T-cell (primary cell): ENCODE results near the gene AP3S2. TPM values are rescaled to one million over a fixed set of nuclear protein-coding genes. Genes with fewer than 3 reads are reported as not detected.
"Not testable (repeated sequence)": the region's sequence is repeated elsewhere in the genome, so short reads cannot be mapped to it uniquely, and the experiment has no call there.

Experiments
- ATAC-seq, 4 experiments: fragments of 200-7000 bp in 3 of 4; fragments of 150-1000 bp in 1 of 4; cut with Tn5 transposase; replicated peaks in 1 of 4; 1 replicate in 3 of 4; 2 replicates in 1 of 4; pipeline ENCODE4 v1.10.0; 2021; ENCODE audit warnings: moderate library complexity in 3 of 4, mild to moderate bottlenecking in 2 of 4, moderate number of reproducible peaks in 1 of 4
- CTCF ChIA-PET, 2 donors: fragments of 300-600 bp; sonication (Branson Sonifier 250); formaldehyde crosslinking; loops; one replicate each; lab custom pipeline; 2022; ENCODE audit warnings: antibody characterized with exemption in 2 of 2; lab: Charles Lee
- POLR2A ChIA-PET, 2 donors: fragments of 300-600 bp; sonication (Branson Sonifier 250); formaldehyde crosslinking; loops; one replicate each; lab custom pipeline; 2022; ENCODE audit warnings: antibody characterized with exemption in 2 of 2; lab: Charles Lee
- DNase-seq, 35 experiments: peaks; one replicate each; pipeline versions ENCODE4 v3.0.0 to v3.0.0-alpha.2; 2013 to 2023
- H3K27ac ChIP-seq: one replicate; pipeline ENCODE4 v1.5.1; 2013; ENCODE audit warnings: low read length
- H3K27me3 ChIP-seq, 2 experiments: replicated peaks in 1 of 2; 1 replicate in 1 of 2; 2 replicates in 1 of 2; pipeline versions ENCODE4 v1.6.1 to v1.7.0; 2013; ENCODE audit warnings: low read length in 1 of 2, mixed read lengths in 1 of 2; ENCODE audit not compliant: control insufficient read depth in 2 of 2, insufficient read depth in 2 of 2; ENCODE audit errors: extremely low read depth in 1 of 2
- H3K36me3 ChIP-seq, 2 donors: 1 replicate in 1 of 2; 2 replicates in 1 of 2; pipeline versions ENCODE4 v1.6.1 to v1.7.0; 2013; ENCODE audit warnings: low read length in 1 of 2; ENCODE audit not compliant: control insufficient read depth in 2 of 2, insufficient read depth in 1 of 2; ENCODE audit errors: extremely low read depth in 1 of 2
- H3K4me1 ChIP-seq, 2 experiments: 1 replicate in 1 of 2; 2 replicates in 1 of 2; pipeline versions ENCODE4 v1.6.1 to v1.7.0; 2013; ENCODE audit warnings: low read length in 2 of 2, mixed read lengths in 1 of 2; ENCODE audit not compliant: insufficient read depth in 2 of 2, control insufficient read depth in 1 of 2; ENCODE audit errors: extremely low read depth in 1 of 2
- H3K4me3 ChIP-seq, 2 donors: 1 replicate in 1 of 2; 2 replicates in 1 of 2; pipeline versions ENCODE4 v1.5.1 to v1.7.0; 2013; ENCODE audit warnings: mild to moderate bottlenecking in 2 of 2, low read length in 1 of 2, moderate library complexity in 1 of 2; ENCODE audit not compliant: control insufficient read depth in 1 of 2; ENCODE audit errors: extremely low read depth in 1 of 2
- H3K9me3 ChIP-seq: 2 replicates; pipeline ENCODE4 v1.7.0; 2013
- H3K27ac Mint-ChIP-seq, 2 donors: one replicate each; pipeline ENCODE4 v1.8.0; 2020 to 2021; ENCODE audit warnings: mild to moderate bottlenecking in 2 of 2, mixed read lengths in 2 of 2
- H3K27me3 Mint-ChIP-seq, 2 donors: one replicate each; pipeline ENCODE4 v1.8.0; 2021 to 2022; ENCODE audit warnings: mixed read lengths in 2 of 2
- H3K36me3 Mint-ChIP-seq: one replicate; pipeline ENCODE4 v1.8.0; 2021; ENCODE audit warnings: mixed read lengths
- H3K4me1 Mint-ChIP-seq, 3 donors: one replicate each; pipeline ENCODE4 v1.8.0; 2020 to 2022; ENCODE audit warnings: mixed read lengths in 3 of 3, mild to moderate bottlenecking in 1 of 3
- H3K4me3 Mint-ChIP-seq, 3 donors: one replicate each; pipeline ENCODE4 v1.8.0; 2020 to 2022; ENCODE audit warnings: mild to moderate bottlenecking in 3 of 3, mixed read lengths in 3 of 3, moderate library complexity in 3 of 3
- H3K9me3 Mint-ChIP-seq, 3 donors: one replicate each; pipeline ENCODE4 v1.8.0; 2020 to 2022; ENCODE audit warnings: mixed read lengths in 3 of 3
- WGBS: methylation state at CpG from one replicate; pipeline ENCODE4 v1.1.5; 2013; ENCODE audit warnings: missing lambda C conversion rate; ENCODE audit not compliant: insufficient coverage; 5-methylcytosine and 5-hydroxymethylcytosine counted together
- total RNA-seq, 35 experiments: library from RNA in 6 of 35; stranded (reverse) in 6 of 35; fragments of 120-200 nt in 1 of 35; gene quantifications; one replicate each; pipeline versions ENCODE4 v1.2.1 to v1.2.4 and lab custom pipeline; 2013 to 2026

Gene AP3S2
- total RNA-seq, 5 donors from 2014 or later (not counting 1 experiment from before 2014, with no cell fraction given), result 22.8 to 30.5 (median 24.9) TPM

DNA sequence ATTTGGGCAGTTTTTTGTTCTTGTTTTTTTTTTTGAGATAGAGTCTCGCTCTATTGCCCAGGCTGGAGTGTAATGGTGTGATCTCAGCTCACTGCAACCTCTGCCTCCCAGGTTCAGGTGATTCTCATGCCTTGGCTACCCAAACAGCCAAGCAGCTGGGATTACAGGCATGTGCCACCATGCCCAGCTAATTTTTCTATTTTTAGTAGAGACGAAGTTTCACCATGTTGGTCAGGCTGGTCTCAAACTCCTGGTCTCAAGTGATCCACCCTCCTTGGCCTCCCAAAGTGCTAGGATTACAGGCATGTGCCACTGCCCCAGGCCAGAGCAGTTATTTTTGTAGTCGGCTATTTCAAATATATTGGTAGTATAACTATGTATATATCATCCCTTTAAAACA lies 8.6 kb downstream of the AP3S2 start:
- H3K27me3 ChIP-seq, H3K4me1 ChIP-seq, CTCF ChIA-PET, H3K4me3 Mint-ChIP-seq, H3K27ac ChIP-seq, H3K9me3 ChIP-seq, H3K27ac Mint-ChIP-seq, H3K27me3 Mint-ChIP-seq, ATAC-seq, H3K4me1 Mint-ChIP-seq, H3K4me3 ChIP-seq, DNase-seq, POLR2A ChIA-PET, H3K9me3 Mint-ChIP-seq: not testable (repeated sequence)
- 80% methylated on average over 1 of the region's 3 CpGs for WGBS
- H3K36me3 ChIP-seq, result peaks cover 0 to 46% of the 10 kb centered on the region in 2 donors
- H3K36me3 Mint-ChIP-seq, result peaks cover 27% of the 10 kb centered on the region

DNA sequence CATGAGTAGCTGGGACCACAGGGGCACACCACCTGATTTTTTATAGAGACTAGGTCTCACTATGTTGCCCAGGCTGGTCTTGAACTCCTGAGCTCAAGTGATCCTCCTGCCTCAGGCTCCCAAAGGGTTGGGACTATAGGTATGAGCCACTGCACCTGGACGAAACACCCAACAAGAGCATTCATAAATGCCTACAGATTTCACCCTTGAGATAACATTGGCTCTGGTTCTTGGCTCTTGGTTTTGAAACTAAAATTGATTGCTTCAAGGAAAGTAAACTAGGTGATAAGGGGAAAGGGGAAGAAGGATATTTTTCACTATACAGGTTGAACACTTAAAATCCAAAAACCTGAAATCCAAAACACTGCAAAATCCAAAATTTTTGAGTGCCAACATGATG lies 10.3 kb downstream of the AP3S2 start:
- DNase-seq, result no peak
- no peaks in the 10 kb centered on the region for H3K4me1 ChIP-seq
- H3K27ac Mint-ChIP-seq, result no peak overlapping the region
- H3K27ac ChIP-seq, result no peak overlapping the region
- ATAC-seq, result no peak
- no peaks in the 10 kb centered on the region for H3K27me3 Mint-ChIP-seq
- ChIA-PET POLR2A (no interaction called here), CTCF (interaction anchor here in 1 of 2 donors (0.8 kb wide), 1 partner anchor 9 kb away, joined by 4 read pairs; no protein-coding TSS in a partner anchor)
- H3K9me3 Mint-ChIP-seq, result no peaks in the 10 kb centered on the region
- no peaks in the 10 kb centered on the region for H3K4me1 Mint-ChIP-seq
- peaks cover 0 to 46% of the 10 kb centered on the region in 2 donors for H3K36me3 ChIP-seq
- H3K4me3 Mint-ChIP-seq, result no peak overlapping the region
- no peaks in the 10 kb centered on the region for H3K9me3 ChIP-seq
- H3K4me3 ChIP-seq, result no peak overlapping the region
- H3K36me3 Mint-ChIP-seq, result peaks cover 18% of the 10 kb centered on the region
- no CpG with 5 or more reads among the region's 1 CpG for whole genome bisulfite sequencing
- no peaks in the 10 kb centered on the region for H3K27me3 ChIP-seq

DNA sequence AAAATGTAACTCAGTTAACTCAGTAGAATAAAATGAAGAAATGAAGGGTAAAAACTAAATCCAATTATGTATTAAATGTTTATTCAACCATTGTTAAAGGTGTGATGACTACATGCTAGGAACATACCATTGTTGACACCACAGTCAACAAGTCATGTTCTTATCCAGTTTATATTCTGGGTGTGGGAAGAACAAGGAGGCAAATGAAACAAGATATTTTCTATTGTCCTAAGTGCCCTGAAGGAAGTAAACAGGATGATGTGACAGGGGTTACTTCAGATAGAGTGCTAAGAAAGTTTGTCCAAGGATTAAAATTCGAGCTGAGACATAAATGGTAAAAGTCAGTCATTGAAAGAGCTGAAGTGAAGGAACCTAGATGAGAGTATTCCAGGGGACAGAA lies 13.1 kb downstream of the AP3S2 start:
- H3K4me1 Mint-ChIP-seq, result no peaks in the 10 kb centered on the region
- no peak for ATAC-seq
- 92% methylated on average over 1 of the region's 1 CpG for WGBS
- Histone ChIP-seq H3K4me3 (no peak overlapping the region), H3K27ac (no peak overlapping the region), H3K4me1 (no peaks in the 10 kb centered on the region), H3K36me3 (peaks cover 0 to 38% of the 10 kb centered on the region in 2 donors), H3K9me3 (no peaks in the 10 kb centered on the region), H3K27me3 (no peaks in the 10 kb centered on the region)
- H3K27ac Mint-ChIP-seq, result no peak overlapping the region
- H3K36me3 Mint-ChIP-seq, result peaks cover 17% of the 10 kb centered on the region
- H3K4me3 Mint-ChIP-seq, result no peak overlapping the region
- POLR2A ChIA-PET, result no interaction called here
- CTCF ChIA-PET, result no interaction called here
- H3K27me3 Mint-ChIP-seq, result no peaks in the 10 kb centered on the region
- H3K9me3 Mint-ChIP-seq, result no peaks in the 10 kb centered on the region
- no peak for DNase-seq

DNA sequence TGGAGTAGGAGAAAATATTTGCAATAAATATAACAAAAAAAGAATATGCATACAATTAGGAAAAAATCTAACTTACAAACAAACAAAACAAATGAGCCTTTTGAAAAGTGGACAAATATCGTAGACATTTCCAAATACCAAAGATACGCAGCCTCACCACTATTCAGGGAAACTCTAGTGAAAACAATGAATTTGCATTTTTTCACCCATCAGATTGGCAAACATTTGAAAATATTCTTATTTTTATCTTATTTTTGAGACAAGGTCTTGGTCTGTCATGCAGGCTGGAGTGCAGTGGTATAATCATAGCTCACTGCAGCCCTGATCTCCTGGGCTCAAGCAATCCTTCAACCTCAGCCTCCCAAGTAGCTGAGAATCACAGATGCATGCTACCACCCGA lies 15.5 kb downstream of the AP3S2 start:
- Mint-ChIP-seq H3K9me3 (no peaks in the 10 kb centered on the region), H3K27ac (peak overlapping the region in 1 of 2 donors; percentile 4), H3K4me1 (peaks cover 4% of the 10 kb centered on the region in 3 donors), H3K27me3 (no peaks in the 10 kb centered on the region), H3K36me3 (peaks cover 17% of the 10 kb centered on the region), H3K4me3 (no peak overlapping the region)
- no peak for DNase-seq
- no peaks in the 10 kb centered on the region for H3K27me3 ChIP-seq
- H3K4me3 ChIP-seq, result no peak overlapping the region
- peaks cover 0 to 4% of the 10 kb centered on the region in 2 experiments for H3K4me1 ChIP-seq
- peaks cover 0 to 26% of the 10 kb centered on the region in 2 donors for H3K36me3 ChIP-seq
- CTCF ChIA-PET, result interaction anchor here (0.5 to 0.7 kb wide), 2 partner anchors 178 to 974 kb away, joined by 3 read pairs; no protein-coding TSS in a partner anchor
- H3K9me3 ChIP-seq, result no peaks in the 10 kb centered on the region
- no peak for ATAC-seq
- WGBS, result 100% methylated on average over 2 of the region's 3 CpGs
- no peak overlapping the region for H3K27ac ChIP-seq
- POLR2A ChIA-PET, result no interaction called here

DNA sequence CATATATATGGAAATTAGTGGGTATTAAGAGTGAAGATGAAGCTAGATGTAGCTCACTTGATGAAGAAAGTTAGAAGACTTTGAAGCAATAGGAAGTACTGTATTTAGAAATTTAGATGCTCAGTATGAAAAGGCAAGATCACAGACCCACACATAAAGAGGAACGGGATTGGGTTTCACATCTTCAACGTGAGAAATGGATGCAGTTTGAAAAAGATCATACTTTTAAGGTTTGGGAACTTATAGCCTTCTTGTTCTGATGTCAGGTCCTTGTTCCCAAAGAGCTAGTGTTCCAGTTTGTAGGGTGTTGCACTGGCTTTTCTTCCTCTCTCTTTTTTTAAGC lies 16.7 kb downstream of the AP3S2 start:
- Histone ChIP-seq H3K4me3 (no peak overlapping the region), H3K27me3 (no peaks in the 10 kb centered on the region), H3K4me1 (peaks cover 0 to 4% of the 10 kb centered on the region in 2 experiments), H3K27ac (no peak overlapping the region), H3K36me3 (peaks cover 0 to 24% of the 10 kb centered on the region in 2 donors), H3K9me3 (no peaks in the 10 kb centered on the region)
- Mint-ChIP-seq H3K36me3 (peaks cover 17% of the 10 kb centered on the region), H3K4me3 (no peak overlapping the region), H3K4me1 (peaks cover 4% of the 10 kb centered on the region in 3 donors), H3K9me3 (no peaks in the 10 kb centered on the region), H3K27me3 (no peaks in the 10 kb centered on the region), H3K27ac (no peak overlapping the region)
- ChIA-PET POLR2A (interaction anchor here in 1 of 2 donors (0.8 kb wide), 1 partner anchor 11 kb away, joined by 3 read pairs; no protein-coding TSS in a partner anchor), CTCF (interaction anchor here in 1 of 2 donors (0.8 to 3.8 kb wide), 2 partner anchors 136 to 194 kb away, joined by 4 to 48 read pairs; no protein-coding TSS in a partner anchor)
- no peak for ATAC-seq
- no CpG with 5 or more reads among the region's 2 CpGs for WGBS
- no peak for DNase-seq

DNA sequence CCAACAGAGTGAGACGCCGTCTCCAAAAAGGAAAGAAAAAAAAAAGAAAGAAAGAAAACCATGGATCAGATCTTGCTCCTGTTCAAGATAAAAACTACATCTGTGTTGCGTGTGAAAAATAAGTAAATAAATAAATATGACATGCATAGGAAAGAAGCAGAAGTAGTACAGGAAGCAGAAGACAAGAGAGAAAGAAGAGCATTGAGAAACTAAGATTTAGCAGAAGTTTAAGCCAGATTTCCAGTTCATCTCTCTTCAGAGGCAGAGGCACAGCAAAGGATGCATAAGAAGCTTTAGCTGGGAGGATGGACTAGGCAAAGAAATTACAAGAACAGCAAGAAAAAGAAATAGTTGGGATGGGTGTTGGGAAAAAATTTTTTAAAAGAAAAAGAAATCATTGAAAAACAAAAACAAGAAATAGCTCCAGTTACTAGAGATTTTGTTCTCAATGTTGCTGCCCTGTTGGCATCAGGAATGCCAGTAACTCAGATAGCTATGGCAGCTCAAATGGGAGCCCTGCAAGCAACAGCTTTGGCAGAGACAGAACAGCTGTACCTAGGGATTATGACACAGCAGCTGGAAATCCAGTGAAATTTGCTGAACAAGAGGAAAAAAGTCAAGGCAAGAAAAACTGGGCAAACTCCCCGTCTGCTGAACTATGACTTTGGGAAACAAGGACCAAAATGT lies 17.3 kb downstream of the AP3S2 start:
- peaks cover 19% of the 10 kb centered on the region for H3K36me3 Mint-ChIP-seq

More for the DNA sequence above, 17.3 kb downstream of the AP3S2 start:
- no peaks in the 10 kb centered on the region for H3K27me3 Mint-ChIP-seq
- peaks cover 0 to 27% of the 10 kb centered on the region in 2 donors for H3K36me3 ChIP-seq
- CTCF ChIA-PET, result interaction anchor here in 1 of 2 donors (0.8 to 3.8 kb wide), 2 partner anchors 136 to 195 kb away, joined by 4 to 48 read pairs; no protein-coding TSS in a partner anchor
- H3K27ac ChIP-seq, result no peak overlapping the region
- DNase-seq (no peak), ATAC-seq (no peak)
- no peaks in the 10 kb centered on the region for H3K9me3 Mint-ChIP-seq
- H3K4me3 ChIP-seq, result no peak overlapping the region
- no peak overlapping the region for H3K4me3 Mint-ChIP-seq
- H3K9me3 ChIP-seq, result no peaks in the 10 kb centered on the region
- peaks cover 0 to 4% of the 10 kb centered on the region in 2 experiments for H3K4me1 ChIP-seq
- POLR2A ChIA-PET, result interaction anchor here (0.7 to 0.8 kb wide), 2 partner anchors 11 to 12 kb away, joined by 3 read pairs; no protein-coding TSS in a partner anchor
- peak overlapping the region in 1 of 2 donors; percentile 36 for H3K27ac Mint-ChIP-seq
- H3K27me3 ChIP-seq, result no peaks in the 10 kb centered on the region
- peaks cover 4% of the 10 kb centered on the region in 3 donors for H3K4me1 Mint-ChIP-seq
- 90% methylated on average over 1 of the region's 4 CpGs for WGBS
